Endothelial cell of umbilical vein (primary cell): Measurements from ENCODE around the gene INHBC. TPM values are rescaled to one million over a fixed set of nuclear protein-coding genes. Genes with fewer than 3 reads are reported as not detected.

Source experiments
- BruUV-seq: library from RNA; stranded (reverse); fragments of 400-500 nt; replicated peaks from 2 replicates; lab custom pipeline; 2021; lab: Mats Ljungman, UMichigan
- CTCF ChIA-PET: fragments of 300-600, 350-600 bp; sonication (Branson Sonifier 250); formaldehyde crosslinking; loops from one replicate; lab custom pipeline; 2021; ENCODE audit warnings: antibody characterized with exemption, inconsistent platforms; lab: Charles Lee
- POLR2A ChIA-PET: fragments of 300-600, 350-600 bp; sonication (Branson Sonifier 250); formaldehyde crosslinking; loops from one replicate; lab custom pipeline; 2021; ENCODE audit warnings: antibody characterized with exemption, inconsistent platforms; lab: Charles Lee
- DNase-seq: peaks from one replicate; pipeline ENCODE4 v3.0.0-alpha.2; 2011; ENCODE audit warnings: low read depth, low spot score
- FAIRE-seq: peaks from 2 replicates; lab custom pipeline; 2011; peaks lifted over from hg19 to GRCh38; lab: Jason Lieb, UNC
- H2AFZ ChIP-seq: 2 replicates; pipeline ENCODE4 v1.6.0; 2012; ENCODE audit warnings: low read depth, low read length, control low read depth, inconsistent platforms
- H3K27ac ChIP-seq: 2 replicates; pipeline ENCODE4 v1.5.1; 2011; ENCODE audit warnings: low read depth, mild to moderate bottlenecking, control low read depth, low read length, moderate library complexity; ENCODE audit not compliant: insufficient read depth
- H3K27me3 ChIP-seq, 2 experiments: 2 replicates each; pipeline versions ENCODE4 v1.6.0 to v1.6.1; 2011; ENCODE audit warnings: low read length in 2 of 2, mixed read lengths in 1 of 2; ENCODE audit not compliant: control insufficient read depth in 2 of 2, insufficient read depth in 2 of 2
- H3K36me3 ChIP-seq, 2 experiments: 2 replicates in 1 of 2; 3 replicates in 1 of 2; pipeline ENCODE4 v1.5.1; 2011; ENCODE audit warnings: low read length in 2 of 2, mild to moderate bottlenecking in 1 of 2, moderate library complexity in 1 of 2; ENCODE audit not compliant: control insufficient read depth in 2 of 2, insufficient read depth in 2 of 2; ENCODE audit errors: extremely low read depth in 1 of 2
- H3K4me1 ChIP-seq: 3 replicates; pipeline ENCODE4 v1.5.1; 2011; ENCODE audit warnings: mild to moderate bottlenecking, low read length; ENCODE audit not compliant: control insufficient read depth, insufficient read depth; ENCODE audit errors: extremely low read depth
- H3K4me2 ChIP-seq: 2 replicates; pipeline ENCODE4 v1.6.1; 2011; ENCODE audit warnings: low read length, control low read depth, mixed read lengths; ENCODE audit not compliant: insufficient read depth
- H3K4me3 ChIP-seq, 3 experiments: fragments of 200-600 bp in 1 of 3; sonication (generic), shearing (Covaris generic) in 1 of 3; replicated peaks in 1 of 3; 2 replicates each; pipeline ENCODE4 v1.5.1; 2011 to 2016; ENCODE audit warnings: control low read depth in 3 of 3, low read length in 3 of 3, mild to moderate bottlenecking in 2 of 3, inconsistent platforms in 1 of 3, low read depth in 1 of 3, moderate library complexity in 1 of 3; ENCODE audit not compliant: insufficient read depth in 1 of 3
- H3K79me2 ChIP-seq: 2 replicates; pipeline ENCODE4 v1.6.0; 2012; ENCODE audit warnings: low read length, inconsistent platforms; ENCODE audit not compliant: control insufficient read depth, insufficient read depth
- H3K9ac ChIP-seq: replicated peaks from 2 replicates; pipeline ENCODE3; 2011; ENCODE audit warnings: low read length, control low read depth; ENCODE audit not compliant: insufficient read depth; ENCODE audit errors: extremely low read depth
- H3K9me1 ChIP-seq: replicated peaks from 3 replicates; pipeline ENCODE4 v1.6.0; 2011; ENCODE audit warnings: mild to moderate bottlenecking, low read length; ENCODE audit not compliant: control insufficient read depth, insufficient read depth; ENCODE audit errors: extremely low read depth
- H3K9me3 ChIP-seq: replicated peaks from 2 replicates; pipeline ENCODE4 v1.5.1; 2012; ENCODE audit warnings: low read length, inconsistent platforms; ENCODE audit not compliant: control insufficient read depth, insufficient read depth
- H4K20me1 ChIP-seq: replicated peaks from 2 replicates; pipeline ENCODE3; 2011; ENCODE audit warnings: mild to moderate bottlenecking, low read length; ENCODE audit not compliant: control insufficient read depth, insufficient read depth; ENCODE audit errors: extremely low read depth
- CTCF ChIP-seq, 2 donors: IDR thresholded peaks; 1 replicate in 1 of 2; 2 replicates in 1 of 2; pipeline ENCODE4 v1.5.1; 2011; ENCODE audit warnings: low read length in 2 of 2, mild to moderate bottlenecking in 2 of 2, moderate library complexity in 2 of 2, control low read depth in 1 of 2, inconsistent platforms in 1 of 2, low read depth in 1 of 2; ENCODE audit not compliant: insufficient read depth in 1 of 2; ENCODE audit errors: extremely low read depth in 1 of 2
- EZH2 ChIP-seq: IDR thresholded peaks from 2 replicates; pipeline ENCODE4 v1.6.1; 2012; ENCODE audit warnings: borderline replicate concordance, low read depth, mild to moderate bottlenecking, moderate library complexity, low read length, inconsistent platforms; ENCODE audit not compliant: severe bottlenecking
- GATA2 ChIP-seq: IDR thresholded peaks from 2 replicates; pipeline ENCODE4 v1.7.0; 2011; ENCODE audit warnings: low read depth, mild to moderate bottlenecking, moderate library complexity, mixed read lengths, low read length; ENCODE audit not compliant: insufficient read length, insufficient read depth
- JUN ChIP-seq: IDR thresholded peaks from 2 replicates; pipeline ENCODE4 v1.6.1; 2011; ENCODE audit warnings: borderline replicate concordance, low read depth; ENCODE audit not compliant: insufficient read length, insufficient read depth
- POLR2A ChIP-seq: IDR thresholded peaks from 2 replicates; pipeline ENCODE4 v1.6.1; 2012; ENCODE audit warnings: low read depth, mild to moderate bottlenecking, control low read depth, low read length
- dilution Hi-C: fragments of 300-500 bp; cut with MboI; formaldehyde crosslinking; loops from one replicate; pipeline ENCODE4 v1.15.0; 2019; ENCODE audit warnings: low sequenced_read_pairs; ENCODE audit not compliant: extremely low pct_ligation_motif_present
- intact Hi-C: fragments of 100-400 bp; cut with micrococcal nuclease; formaldehyde crosslinking; loops from one replicate; pipeline ENCODE4 v1.10.0; 2022
- polyA plus RNA-seq, 4 experiments: library from polyadenylated mRNA; depleted of rRNA in 3 of 4; stranded (reverse) in 3 of 4; unstranded in 1 of 4; fragments of >200 nt; gene quantifications; 2 replicates each; pipeline versions ENCODE4 v1.2.1 to v1.2.3, GENCODE V29; 2011 to 2012; ENCODE audit warnings: missing spikeins in 1 of 4
- total RNA-seq: library from RNA; stranded (reverse); gene quantifications from 2 replicates; pipeline ENCODE4 v1.2.3, GENCODE V29; 2021

The INHBC gene
- total and polyA plus RNA-seq, 2 donors (not counting 3 experiments of a cell fraction or from before 2014, with no cell fraction given): not detected

GRCh38 chr12:57458665-57459054, 24.1 kb downstream of the INHBC start:
- Histone ChIP-seq H3K79me2 (no peaks in the 10 kb centered on the region), H3K9ac (peak overlapping the region; percentile 36), H3K27me3 (peaks cover 5 to 9% of the 10 kb centered on the region in 2 experiments), H4K20me1 (no peaks in the 10 kb centered on the region), H3K9me1 (no peaks in the 10 kb centered on the region), H3K4me3 (peak overlapping the region in 2 of 3 experiments; percentile 37 to 63), H3K4me2 (peak overlapping the region; percentile 79), H3K36me3 (no peaks in the 10 kb centered on the region), H2AFZ (peak overlapping the region; percentile 84), H3K27ac (peak overlapping the region; percentile 25), H3K4me1 (peaks cover 14% of the 10 kb centered on the region), H3K9me3 (no peaks in the 10 kb centered on the region)
- ChIA-PET POLR2A (interaction anchor here (1.1 kb wide), 1 partner anchor 62 kb away, joined by 3 read pairs; the partner anchor contains the start of gene DDIT3), CTCF (interaction anchor here (0.6 to 2.0 kb wide), 43 partner anchors 10 to 1485 kb away, joined by 3 to 27 read pairs (median 4); partner anchors contain the start of genes ARHGAP9, DDIT3, RAB5B and SHMT2)
- no peak for DNase-seq
- no peak for FAIRE-seq
- dilution Hi-C loops: no loop called here
- intact Hi-C loops: loop anchor here (1.0 to 2.0 kb wide), 2 partner anchors 30 to 162 kb away; partner anchors contain the start of gene MARS1
- TSS peak; percentile 78 for BruUV-seq
- TF ChIP-seq JUN (no peak), GATA2 (no peak), EZH2 (no peak)

- Histone ChIP-seq H3K27me3 (peaks cover 5 to 10% of the 10 kb centered on the region in 2 experiments), H2AFZ (peak overlapping the region; percentile 92), H3K79me2 (no peaks in the 10 kb centered on the region), H3K9me1 (no peaks in the 10 kb centered on the region), H3K9ac (peak overlapping the region; percentile 36), H3K4me3 (peak overlapping the region; percentile 37 to 63 (median 55)), H3K4me2 (peak overlapping the region; percentile 79), H4K20me1 (no peaks in the 10 kb centered on the region), H3K4me1 (peaks cover 14% of the 10 kb centered on the region), H3K36me3 (no peaks in the 10 kb centered on the region), H3K9me3 (no peaks in the 10 kb centered on the region), H3K27ac (peak overlapping the region; percentile 25)
- BruUV-seq: no TSS peak
- peak; percentile 97 for FAIRE-seq
- ChIA-PET CTCF (interaction anchor here (0.6 to 2.0 kb wide), 46 partner anchors 9 to 1485 kb away, joined by 3 to 27 read pairs (median 4); partner anchors contain the start of genes ARHGAP9, B4GALNT1, DDIT3 and RAB5B), POLR2A (interaction anchor here (1.1 kb wide), 1 partner anchor 62 kb away, joined by 3 read pairs; the partner anchor contains the start of gene DDIT3)
- dilution Hi-C loops: no loop called here
- intact Hi-C loops: loop anchor here (1.0 to 2.0 kb wide), 2 partner anchors 29 to 162 kb away; partner anchors contain the start of gene MARS1
- TF ChIP-seq POLR2A (peak; percentile 63), EZH2 (no peak), CTCF (IDR thresholded peaks at IDR 0.05; ENCODE audit: extremely low read depth in 1 of 2, insufficient read depth in 1 of 2, low read depth in 1 of 2, low read length in 2 of 2) (peak; percentile 96 to 97)
- peak; percentile 93 for DNase-seq
Observed at GRCh38 chr12:57459055-57459749, 24.6 kb downstream of the INHBC start.
